Measurements from ENCODE around the gene RERG. TPM values are rescaled to one million over a fixed set of nuclear protein-coding genes. Genes with fewer than 3 reads are reported as not detected.
A peak's percentile ranks its signal among the peaks of the same experiment; 100 is the strongest.

The RERG gene
- total RNA-seq, 2 donors from 2014 or later, result 12.7 to 13.3 TPM

GRCh38 chr12:15154103-15154502 lies 67.1 kb downstream of the RERG start:
- Histone ChIP-seq H3K27ac (peak overlapping the region in 1 of 2 donors; percentile 14), H3K9me3 (no peaks in the 10 kb centered on the region), H3K4me1 (replicated peaks) (no peaks in the 10 kb centered on the region), H3K36me3 (no peaks in the 10 kb centered on the region), H3K4me3 (no peak overlapping the region), H3K27me3 (replicated peaks; ENCODE audit: insufficient read depth) (no peaks in the 10 kb centered on the region)
- intact Hi-C loops (cut with DNase I), result loop anchor here (10.0 kb wide), 1 partner anchor 309 kb away; the partner anchor contains the start of gene ART4
- no peak for DNase-seq (ENCODE audit: low spot score)
- WGBS, result 17% methylated on average over 3 of the region's 3 CpGs
- TF ChIP-seq POLR2A (IDR thresholded peaks at IDR 0.05) (no peak), POLR2AphosphoS5 (IDR thresholded peaks at IDR 0.05) (no peak), CTCF (IDR thresholded peaks at IDR 0.05) (no peak)

- Histone ChIP-seq H3K27ac (peak overlapping the region; percentile 3 to 5), H3K27me3 (replicated peaks; ENCODE audit: insufficient read depth) (no peaks in the 10 kb centered on the region), H3K36me3 (no peaks in the 10 kb centered on the region), H3K4me1 (replicated peaks) (no peaks in the 10 kb centered on the region), H3K4me3 (no peak overlapping the region), H3K9me3 (no peaks in the 10 kb centered on the region)
- WGBS, result 57% methylated on average over 2 of the region's 2 CpGs
- TF ChIP-seq CTCF (IDR thresholded peaks at IDR 0.05) (no peak), POLR2A (IDR thresholded peaks at IDR 0.05) (no peak), POLR2AphosphoS5 (IDR thresholded peaks at IDR 0.05) (no peak)
- DNase-seq (ENCODE audit: low spot score), result no peak
- intact Hi-C loops (cut with DNase I), result loop anchor here (10.0 kb wide), 1 partner anchor 308 kb away; the partner anchor contains the start of gene ART4
Measured at GRCh38 chr12:15152868-15153267, 68.3 kb downstream of the RERG start.

GRCh38 chr12:15152456-15152855 lies 68.8 kb downstream of the RERG start:
- WGBS, result 73% methylated on average over 1 of the region's 1 CpG
- no peak overlapping the region for H3K4me3 ChIP-seq
- intact Hi-C loops (cut with DNase I), result loop anchor here (10.0 kb wide), 1 partner anchor 308 kb away; the partner anchor contains the start of gene ART4

GRCh38 chr12:15151161-15152091 lies 69.8 kb downstream of the RERG start:
- peak; percentile 28 for DNase-seq (ENCODE audit: low spot score)
- peak in 3 of 4 experiments; percentile 61 to 79 (median 79) for TF ChIP-seq CTCF (IDR thresholded peaks at IDR 0.05)
- peak; percentile 16 for TF ChIP-seq POLR2AphosphoS5 (IDR thresholded peaks at IDR 0.05)
- TF ChIP-seq POLR2A (IDR thresholded peaks at IDR 0.05), result no peak
- Histone ChIP-seq H3K36me3 (no peaks in the 10 kb centered on the region), H3K4me1 (replicated peaks) (no peaks in the 10 kb centered on the region), H3K9me3 (no peaks in the 10 kb centered on the region), H3K27me3 (replicated peaks; ENCODE audit: insufficient read depth) (no peaks in the 10 kb centered on the region), H3K27ac (peak overlapping the region in 1 of 2 donors; percentile 5), H3K4me3 (no peak overlapping the region)
- WGBS, result 44% methylated on average over 5 of the region's 5 CpGs
- intact Hi-C loops (cut with DNase I), result loop anchor here (1.0 to 10.0 kb wide), 3 partner anchors 70 to 307 kb away; partner anchors contain the start of genes ART4 and RERG

More at GRCh38 chr12:15152456-15152855, 68.8 kb downstream of the RERG start:
- H3K27ac ChIP-seq, result peak overlapping the region; percentile 3 to 5
- no peaks in the 10 kb centered on the region for H3K27me3 ChIP-seq (replicated peaks; ENCODE audit: insufficient read depth)
- no peaks in the 10 kb centered on the region for H3K9me3 ChIP-seq
- peak in 2 of 4 experiments; percentile 17 to 43 for TF ChIP-seq CTCF (IDR thresholded peaks at IDR 0.05)
- no peak for TF ChIP-seq POLR2A (IDR thresholded peaks at IDR 0.05)
- TF ChIP-seq POLR2AphosphoS5 (IDR thresholded peaks at IDR 0.05), result no peak
- DNase-seq (ENCODE audit: low spot score), result no peak
- H3K36me3 ChIP-seq, result no peaks in the 10 kb centered on the region
- no peaks in the 10 kb centered on the region for H3K4me1 ChIP-seq (replicated peaks)

Data from prostate gland (tissue), 2 donors.